ENCODE measurements around the gene EIF4EBP2. TPM values are rescaled to one million over a fixed set of nuclear protein-coding genes. Genes with fewer than 3 reads are reported as not detected.

EIF4EBP2 gene
- total RNA-seq, 1 donor from 2014 or later, result 62.5 TPM

DNA sequence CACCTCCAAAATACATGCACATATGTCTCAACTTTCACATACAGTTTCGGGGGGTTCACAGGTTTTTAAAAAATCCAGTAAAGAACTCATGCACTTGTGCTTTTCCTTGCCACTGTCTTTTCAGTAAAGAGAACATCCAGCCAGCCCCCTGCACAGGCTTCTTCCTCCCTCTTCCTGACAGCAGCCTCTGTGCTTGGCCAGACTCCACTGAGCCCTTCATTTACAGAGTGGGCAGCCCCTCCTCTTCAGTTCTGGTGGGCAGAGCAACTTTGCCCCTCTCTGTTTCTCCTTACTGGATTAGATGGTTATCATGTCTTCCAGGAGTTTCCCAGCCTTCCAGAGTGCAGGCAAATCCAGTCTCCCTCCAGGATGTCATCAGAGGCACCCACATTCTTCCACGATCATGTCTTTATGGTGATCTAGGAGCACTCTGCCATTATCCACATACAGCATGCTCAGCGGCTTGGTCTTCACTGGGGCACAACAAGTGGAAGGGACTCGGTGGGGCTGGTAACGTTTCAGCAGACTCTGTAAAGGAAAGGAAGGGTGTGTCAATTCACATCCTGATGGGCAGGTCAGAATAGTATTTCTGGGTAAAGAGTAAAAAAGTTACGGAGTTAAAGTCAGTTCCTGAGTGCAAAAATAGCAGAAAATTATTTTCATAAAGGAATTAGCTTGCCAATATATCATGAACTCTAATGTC is 28.8 kb downstream of the EIF4EBP2 start:
- no peak for DNase-seq

DNA sequence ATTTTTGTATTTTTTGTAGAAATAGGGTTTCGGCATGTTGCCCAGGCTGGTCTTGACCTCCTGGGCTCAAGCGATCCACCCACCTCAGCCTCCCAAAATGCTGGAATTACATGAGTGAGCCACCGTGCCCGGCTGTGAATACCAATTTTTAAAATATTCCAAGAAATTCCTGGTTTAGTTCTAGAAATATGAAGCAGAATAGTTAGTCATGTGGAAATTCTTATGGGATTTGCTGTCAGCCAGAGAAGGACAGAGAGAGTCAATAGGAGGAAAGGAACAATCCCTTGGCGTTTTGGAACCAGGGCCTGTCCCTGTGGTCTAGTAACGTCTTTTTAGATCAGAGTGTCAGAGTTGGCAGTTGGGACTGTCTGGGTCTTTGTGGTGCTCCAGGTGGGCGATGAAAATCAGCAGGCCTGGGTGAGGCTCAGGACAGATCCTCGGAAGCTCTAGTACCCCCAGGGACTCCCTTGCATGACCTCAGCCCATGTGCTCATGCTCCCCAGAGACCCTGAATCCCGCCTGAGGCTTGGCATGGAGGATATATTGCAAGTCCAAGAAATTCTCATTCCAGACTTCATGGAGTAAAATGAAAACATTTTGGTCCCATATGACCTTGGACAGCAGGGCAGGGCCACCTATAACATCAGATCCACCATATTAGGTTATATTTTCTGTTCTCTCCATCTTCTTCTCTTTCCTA is 29.8 kb downstream of the EIF4EBP2 start:
- DNase-seq, result no peak

DNA sequence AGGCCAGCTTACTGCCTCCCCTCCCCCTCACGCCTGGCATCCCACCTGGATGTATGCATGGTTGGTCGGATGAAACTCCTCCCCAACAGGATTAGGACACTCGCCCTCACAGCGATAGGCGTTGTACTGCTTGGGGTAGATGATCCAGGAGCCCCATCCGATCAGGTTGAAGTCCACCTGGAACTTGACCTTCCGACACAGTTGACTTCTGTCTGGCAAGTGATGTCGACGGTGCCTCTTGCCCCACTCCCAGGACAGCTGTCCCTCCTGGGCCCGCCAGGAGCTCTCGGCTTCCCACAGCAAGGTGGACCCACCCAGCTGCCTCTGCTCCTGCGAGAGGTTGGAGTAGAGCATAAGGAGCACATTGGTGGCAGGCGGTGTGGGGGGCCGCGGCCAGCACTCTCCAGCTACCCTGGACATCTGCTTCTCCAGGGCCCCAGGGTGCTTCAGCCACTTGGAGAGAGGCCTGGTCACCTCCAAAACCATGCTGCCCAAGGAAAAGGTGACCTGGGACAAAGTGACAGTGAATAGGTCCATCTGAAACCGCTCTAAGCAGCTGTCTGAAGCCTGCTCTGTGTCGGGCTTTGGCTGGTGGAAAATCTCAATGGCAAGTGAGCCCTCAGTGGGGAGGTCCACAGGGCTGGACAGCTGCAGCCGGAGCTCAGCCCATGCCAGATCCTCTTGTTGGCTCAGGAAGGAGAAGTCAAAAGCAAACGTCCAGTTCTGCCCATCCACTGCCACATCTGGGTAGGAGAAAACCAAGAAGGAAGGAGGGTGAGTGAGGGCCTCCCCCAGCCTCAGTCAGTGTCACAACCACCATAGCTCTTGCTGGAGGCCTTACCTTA is 31.5 kb downstream of the EIF4EBP2 start:
- no peak for DNase-seq

DNA sequence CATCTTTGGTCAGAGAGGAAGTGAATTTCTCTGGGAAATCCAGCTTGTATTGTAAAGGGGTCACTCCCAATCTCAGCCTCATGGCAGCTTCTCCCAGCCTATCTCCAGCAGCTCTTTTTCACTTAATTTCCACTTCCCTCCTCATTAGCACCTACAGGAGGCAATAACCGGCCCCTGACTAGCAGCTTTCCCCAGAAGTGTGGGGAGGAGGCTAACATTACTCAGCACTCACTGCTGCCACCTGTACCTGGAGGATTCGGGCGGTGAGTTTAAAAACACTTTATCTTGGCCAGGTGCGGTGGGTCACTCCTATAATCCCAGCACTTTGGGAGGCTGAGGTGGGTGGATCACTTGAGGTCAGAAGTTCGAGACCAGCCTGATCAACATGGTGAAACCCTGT is 33.8 kb downstream of the EIF4EBP2 start:
- no peak for DNase-seq

DNA sequence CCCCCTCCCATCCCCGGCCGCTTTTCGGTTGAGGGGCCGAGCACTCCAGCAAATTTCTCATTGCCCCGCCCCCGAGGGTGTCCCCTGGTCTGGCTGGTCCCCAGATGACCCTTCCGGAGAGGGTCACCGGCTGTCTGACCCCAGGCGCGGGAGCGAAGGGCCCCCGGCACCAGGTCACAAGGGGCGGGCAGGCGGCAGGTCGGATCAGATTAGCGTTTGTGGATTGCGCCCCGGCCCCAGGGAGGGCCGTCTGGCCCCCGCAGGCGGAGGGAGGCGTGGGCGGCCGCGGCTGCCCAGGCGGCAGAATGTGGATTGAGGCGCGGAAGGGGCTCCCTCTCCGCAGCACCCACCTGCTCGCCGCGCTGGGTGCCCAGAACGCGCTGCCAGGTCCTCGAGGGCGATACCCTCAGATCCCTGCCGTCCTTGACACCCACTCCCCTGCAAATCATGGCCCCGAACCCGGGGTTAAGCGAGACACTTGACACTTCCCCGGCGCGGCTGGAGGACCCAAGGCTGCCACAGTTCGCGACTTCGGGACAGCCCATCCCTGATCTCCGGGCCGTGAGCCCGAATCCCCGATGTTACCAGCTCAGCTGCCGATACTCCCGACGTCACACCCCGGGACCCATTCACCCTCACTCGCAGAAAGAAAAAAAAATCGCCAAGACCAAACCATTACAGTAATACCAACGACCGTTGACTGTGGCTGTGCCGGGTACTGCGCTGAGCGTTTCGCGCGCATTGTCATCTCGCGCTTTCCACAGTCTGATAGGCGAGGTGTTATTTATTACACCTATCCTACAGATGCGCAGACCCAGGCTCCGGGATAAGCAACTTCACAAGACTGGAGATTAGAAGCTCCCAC is 36.6 kb downstream of the EIF4EBP2 start:
- no peak for DNase-seq

DNA sequence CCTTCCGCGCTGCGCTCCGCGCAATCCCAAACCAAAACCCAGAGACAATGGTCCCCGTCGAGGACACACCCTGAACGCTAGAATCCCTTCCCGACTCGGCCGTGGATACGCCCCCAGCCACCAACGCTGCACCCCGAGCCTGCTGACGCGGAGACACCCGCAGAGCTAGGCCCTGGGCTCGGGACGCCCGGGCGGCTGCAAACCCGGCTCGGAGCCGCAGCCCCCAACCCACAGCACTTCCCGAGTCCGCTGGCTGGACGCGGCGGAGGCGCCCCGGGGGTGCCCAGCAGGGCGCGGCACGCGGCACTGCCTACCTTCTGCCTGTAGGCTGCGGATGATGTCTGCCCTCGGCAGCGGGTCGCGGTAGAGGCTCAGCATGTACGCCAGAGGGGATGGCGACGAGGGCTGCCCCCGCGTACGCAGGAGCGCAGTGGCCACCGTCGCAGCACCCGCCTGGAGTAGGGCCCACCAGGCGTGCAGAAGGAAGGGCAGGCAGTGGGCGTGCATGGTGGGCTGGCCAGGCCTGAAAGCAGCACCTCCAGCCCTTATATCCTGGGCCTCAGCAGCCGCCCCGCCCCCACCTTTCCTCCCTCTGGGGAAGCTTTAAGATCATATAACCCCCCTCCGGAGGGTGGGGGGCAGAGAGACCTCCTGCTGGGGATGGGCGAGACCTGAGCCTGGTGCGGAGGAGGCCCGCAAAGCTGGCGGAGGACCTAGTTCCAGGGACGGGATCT is 37.4 kb downstream of the EIF4EBP2 start, which contains the start of gene NODAL:
TSS of gene NODAL (minus strand) at position 521 of the 734 bp plus-strand sequence. CDS start at position 507, 14 bp downstream.
- DNase-seq, result no peak

DNA sequence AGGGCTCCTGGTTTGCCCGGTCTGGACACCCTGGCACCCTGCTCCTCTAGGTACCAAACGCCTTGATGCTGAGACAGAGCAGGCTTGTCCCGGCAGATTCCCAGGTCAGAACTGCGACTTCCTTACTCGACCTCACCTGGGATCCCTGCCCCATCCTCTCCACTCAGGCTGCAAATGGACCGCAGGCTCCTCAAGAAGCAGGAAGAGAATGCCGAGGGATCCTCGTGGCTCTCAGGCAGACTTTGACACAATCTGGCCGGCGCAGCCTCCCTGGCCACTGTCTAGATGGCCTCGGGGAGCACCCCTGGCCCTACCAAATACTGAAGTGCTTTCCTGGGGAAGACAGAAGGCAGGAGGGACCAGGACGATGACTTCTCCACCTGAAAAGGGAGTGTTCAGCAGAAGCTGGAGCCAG is 38.0 kb downstream of the EIF4EBP2 start:
- no peak for DNase-seq

DNA sequence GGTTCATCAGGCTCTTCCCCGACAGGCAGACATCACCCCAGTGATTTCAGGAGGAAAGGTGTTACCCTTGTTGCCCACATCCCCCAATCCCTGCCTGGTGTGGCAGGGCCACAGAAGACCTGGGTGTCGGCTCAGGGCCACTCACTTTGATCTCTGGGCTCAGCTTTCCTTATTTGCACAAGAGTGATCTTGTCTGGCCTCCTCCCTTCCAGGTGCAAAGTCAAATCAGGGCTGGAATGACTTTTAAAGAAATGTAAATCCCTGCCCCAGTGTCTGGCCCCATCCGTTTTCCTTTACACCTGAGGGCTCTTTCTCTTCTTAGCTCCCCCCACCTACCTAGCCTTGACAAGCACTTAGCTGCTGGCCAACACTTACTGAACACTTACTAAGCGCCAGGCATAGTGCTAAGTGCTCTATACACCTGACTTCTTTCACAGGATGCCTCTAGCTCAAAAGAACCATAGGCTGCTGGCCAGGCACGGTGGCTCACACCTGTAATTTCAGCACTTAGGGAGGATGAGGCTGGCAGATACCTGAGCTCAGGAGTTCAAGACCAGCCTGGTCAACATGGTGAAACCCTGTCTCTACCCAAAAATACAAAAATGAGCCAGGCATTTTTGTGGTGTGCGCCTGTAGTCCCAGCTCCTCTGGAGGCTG is 38.5 kb downstream of the EIF4EBP2 start:
- no peak for DNase-seq

DNA sequence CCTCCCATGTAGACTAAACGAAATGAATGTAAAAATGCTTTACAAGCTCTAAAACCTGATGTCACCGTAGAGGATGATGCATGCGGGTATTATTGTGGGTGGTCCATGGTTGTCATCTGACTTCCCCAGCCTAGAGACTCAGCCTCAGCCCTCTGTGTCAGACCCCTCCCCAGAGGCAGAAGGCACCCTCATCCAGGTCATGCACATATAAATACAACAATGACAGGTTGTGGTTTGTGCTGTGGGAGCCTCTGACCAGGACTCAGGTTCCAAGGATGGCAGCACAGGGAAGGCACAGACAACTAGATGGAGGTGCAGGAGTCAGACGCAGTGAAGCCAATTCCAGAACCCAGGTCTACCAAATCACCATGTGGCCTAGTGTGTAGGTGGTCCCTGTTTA is 40.8 kb downstream of the EIF4EBP2 start:
- DNase-seq, result no peak

DNA sequence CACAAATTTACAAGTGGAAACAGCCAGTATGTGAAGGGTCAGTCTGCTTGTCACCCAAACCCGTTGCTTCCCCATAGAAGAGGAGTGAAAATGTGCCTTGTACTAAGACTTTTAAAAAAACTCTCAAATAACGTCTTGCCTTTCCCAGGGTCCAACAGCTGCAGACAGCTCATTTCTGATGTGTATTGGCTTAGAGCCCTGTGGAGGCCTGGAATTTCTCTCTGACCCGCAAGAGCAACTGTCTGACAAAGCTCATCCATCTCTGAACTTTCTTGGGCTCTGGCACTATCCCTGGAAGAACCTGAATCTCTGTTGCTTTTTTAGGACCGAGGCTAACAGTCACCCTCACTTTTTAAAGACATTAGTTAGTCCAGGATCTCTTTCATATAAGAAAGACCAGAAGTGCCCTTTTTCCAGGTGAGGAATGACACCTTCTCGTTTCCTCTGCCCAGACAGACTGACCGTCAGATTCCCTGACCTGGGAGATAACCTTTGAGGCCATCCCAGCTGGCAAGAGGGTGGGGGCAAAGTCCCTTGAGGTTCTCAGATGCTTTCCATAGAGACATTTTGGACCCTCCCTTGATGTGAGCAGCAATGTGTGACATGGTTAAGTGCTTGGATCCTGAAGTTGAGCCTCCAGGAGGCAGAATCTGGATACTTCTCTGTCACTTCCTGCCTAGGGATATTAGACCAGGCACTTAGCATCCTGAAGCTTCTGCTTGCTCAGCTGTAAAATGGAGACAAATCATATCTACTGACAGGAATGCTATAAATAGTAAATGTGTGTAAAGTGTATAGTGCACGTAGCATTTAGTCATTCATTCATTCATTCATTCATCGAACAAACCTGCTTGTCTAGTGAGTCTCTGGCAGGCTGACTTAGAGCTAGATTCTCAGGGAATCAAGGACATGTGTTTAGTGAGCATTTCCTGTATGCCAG is 42.0 kb downstream of the EIF4EBP2 start:
- no peak for DNase-seq

DNA sequence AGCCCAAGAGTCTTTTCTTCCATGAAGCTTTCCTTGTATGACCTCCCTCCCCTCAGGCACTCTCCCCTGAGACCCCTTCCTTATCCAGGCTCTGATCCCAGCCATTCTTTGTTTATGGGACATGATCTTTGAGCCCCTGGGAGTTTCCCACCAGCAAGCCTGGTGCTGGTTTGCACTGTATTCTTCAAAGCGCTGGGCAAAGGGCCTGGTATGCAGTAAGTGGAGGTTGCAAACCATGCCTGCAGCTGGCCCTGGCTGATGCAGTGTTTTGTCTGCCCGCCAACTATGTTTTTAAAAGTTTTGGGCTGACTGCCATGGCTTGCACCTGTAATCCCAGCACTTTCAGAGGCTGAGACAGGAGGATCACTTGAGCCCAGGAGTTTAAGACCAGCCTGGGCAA is 44.3 kb downstream of the EIF4EBP2 start:
- no peak for DNase-seq

DNA sequence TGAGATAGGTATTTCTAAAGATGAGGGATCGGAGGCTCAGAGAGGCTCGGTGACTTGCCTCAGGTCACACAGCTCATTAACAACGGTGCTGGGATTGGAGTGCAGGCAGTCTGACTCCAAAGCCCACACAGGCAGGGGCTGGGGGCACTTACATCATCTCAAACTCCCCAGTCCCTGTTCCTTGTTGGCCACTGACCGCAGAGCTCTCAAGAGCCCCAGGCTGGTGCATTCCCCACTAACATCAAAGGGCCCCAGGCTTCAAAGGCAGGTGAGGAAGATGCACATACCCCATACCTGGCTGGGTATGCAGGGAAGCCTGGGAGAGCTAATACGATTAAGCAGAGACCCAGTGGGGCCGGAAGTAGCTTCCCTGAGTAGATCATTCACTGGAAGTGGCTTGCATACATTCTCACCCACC is 51.3 kb downstream of the EIF4EBP2 start:
- no peak for DNase-seq

DNA sequence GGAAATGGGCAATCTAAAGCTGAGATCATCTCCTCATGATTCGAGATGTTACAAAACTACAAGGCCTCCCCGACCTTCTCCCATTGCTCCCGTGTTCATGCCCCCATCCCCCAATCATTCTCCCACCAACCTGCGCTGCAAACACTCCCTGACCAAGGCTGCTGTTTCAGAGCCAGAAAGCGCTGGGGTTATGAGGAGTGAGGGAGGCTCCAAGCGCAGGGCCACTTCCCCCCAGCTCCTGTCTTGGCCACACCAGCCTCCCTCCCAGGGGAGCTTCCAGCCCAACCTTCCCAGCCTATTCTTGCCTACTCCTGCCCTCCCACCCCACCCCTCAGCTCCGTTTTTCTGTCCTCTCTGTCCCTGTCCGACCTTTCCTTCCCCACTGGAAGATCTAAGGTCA is 52.2 kb downstream of the EIF4EBP2 start:
- no peak for DNase-seq

DNA sequence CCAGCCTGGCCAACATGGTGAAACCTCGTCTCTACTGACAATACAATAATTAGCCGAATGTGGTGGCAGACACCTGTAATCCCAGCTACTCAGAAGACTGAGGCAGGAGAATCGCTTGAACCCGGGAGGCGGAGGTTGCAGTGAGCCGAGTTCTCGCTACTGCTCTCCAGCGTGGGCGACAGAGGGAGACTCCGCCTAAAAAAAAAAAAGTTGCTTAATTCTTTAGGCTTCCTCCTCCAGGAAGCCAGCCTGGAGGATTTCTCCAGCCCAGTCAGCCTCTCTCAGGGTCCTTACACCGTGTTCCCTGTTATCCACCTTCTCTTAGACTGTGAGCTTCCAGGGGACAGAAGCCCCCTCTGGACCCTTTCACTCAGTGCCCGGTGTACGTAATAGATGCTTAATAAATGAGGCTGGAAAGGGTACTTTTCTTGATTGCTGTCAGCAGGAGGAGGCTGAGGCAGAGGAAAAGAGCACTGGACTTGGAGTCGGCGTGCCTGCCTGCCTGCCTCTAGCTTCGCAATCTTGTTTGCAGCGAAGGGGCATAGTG is 53.9 kb downstream of the EIF4EBP2 start:
- no peak for DNase-seq

DNA sequence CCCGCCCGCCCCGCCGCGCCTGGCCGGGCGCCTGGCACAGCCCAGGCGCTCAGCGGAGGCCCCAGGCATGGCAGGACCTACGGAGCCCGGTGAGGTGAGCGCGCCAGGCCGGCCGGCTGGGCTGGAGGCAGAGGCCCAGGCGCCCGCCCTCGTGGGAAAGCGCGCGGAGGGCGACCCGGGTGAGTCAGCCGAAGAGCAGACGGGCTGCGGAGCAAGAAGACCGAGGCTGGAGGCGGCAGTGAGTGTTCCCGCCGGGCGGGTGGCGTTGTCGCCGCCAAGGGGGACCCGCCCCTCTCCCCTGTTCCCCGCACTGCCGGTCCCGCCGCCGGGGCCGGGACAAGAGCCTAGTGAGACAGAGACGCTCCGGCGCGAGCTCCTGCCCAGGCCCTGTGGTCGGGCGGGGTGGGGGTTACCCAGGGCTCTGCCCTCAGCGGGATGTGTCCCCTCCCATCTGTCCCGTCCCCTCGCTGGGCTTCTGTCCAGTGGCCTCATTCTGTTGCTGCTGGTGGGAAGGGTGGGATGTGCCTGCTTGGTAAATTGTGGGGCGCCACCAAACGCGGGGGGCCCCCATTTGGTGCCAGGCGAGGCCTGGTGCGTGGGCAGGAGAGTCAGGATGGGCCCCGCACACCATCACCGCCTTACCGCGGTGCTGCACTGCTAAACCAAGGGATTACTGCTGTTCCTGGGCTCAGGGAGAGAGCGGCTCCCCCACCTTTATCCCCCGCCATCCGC is 54.5 kb downstream of the EIF4EBP2 start:
- DNase-seq, result peak; percentile 42

DNA sequence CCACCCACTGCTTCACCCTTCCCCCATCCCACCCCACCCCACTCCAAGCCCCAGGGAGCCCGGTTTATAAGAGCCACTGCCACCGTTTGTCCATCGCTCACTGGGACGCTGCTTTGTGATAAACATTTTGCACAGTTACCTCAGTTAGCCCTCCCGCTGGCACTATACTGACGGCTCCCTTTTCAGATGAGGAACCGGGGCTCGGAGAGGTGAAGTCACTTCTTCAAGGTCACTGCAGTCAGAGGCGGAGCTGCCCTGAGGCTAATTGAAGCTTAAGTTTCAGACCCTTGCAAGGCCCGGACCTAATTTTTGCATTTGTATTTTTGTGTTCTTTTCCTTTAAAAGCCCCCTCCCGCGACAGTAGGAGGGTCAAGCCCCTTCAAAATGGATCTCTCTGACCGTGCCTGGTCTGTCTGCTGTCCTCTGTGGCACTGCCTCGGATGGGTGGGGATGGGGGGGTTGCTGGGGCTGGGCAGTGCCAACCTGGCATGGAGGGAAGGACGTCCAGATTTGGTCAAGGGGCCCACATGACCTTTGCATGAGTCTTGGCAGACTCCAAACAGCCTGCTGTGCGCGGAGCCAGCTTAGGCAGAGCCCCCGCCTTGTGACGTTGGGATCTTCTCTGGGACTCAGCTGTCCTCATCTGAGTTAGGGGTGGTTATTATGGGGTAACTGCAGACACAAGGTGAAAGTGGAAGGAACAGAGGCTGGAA is 55.3 kb downstream of the EIF4EBP2 start:
- DNase-seq, result no peak

DNA sequence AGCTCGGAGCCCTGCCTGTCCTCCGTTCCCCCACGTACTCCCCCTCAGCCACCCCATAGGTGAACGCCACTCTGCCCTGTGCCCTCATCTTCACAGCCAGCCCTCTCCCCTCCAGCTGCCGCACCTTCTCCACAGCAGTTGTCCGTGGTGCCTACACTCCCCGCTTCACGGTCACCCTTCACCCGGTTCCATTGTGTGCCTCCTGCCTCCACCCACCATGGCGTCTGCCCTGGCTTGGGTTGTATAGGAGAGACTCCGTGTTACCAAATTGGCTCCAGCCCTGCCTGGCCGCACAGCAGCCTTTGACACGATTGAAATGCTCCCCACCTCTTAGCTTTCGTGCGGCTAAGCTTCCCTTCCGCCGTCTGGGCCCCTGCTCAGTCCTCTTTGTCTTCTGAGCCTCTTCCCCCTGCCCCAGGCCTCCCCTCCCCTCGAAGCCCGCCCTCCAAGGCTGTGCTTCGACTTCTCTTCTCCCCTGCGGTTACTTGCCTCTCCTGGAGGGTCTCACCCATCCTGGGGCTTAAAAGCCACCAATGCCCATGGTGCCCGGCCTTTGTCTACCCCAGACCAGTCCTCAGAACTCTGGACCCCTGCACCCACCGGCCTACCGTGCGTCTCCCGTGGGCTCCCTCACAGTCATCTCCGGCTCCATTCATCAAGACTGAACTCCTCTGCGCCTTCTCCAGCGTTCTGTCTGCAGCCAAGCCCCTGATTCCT is 56.0 kb downstream of the EIF4EBP2 start:
- no peak for DNase-seq
